Measurements from ENCODE around the gene LDLRAD4.
"Not testable (repeated sequence)": the region's sequence is repeated elsewhere in the genome, so short reads cannot be mapped to it uniquely, and the experiment has no call there.

GRCh38 chr18:13489303-13489702 is 270.7 kb downstream of the LDLRAD4 start:
- TF ChIP-seq CTCF (IDR thresholded peaks at IDR 0.05; ENCODE audit: borderline replicate concordance, extremely low read depth, low read length, poor library complexity, severe bottlenecking); EZH2 (IDR thresholded peaks at IDR 0.05; ENCODE audit: borderline replicate concordance, low read depth, low read length, severe bottlenecking): not testable (repeated sequence)

All from DND-41 (cell line).